Upper lobe of left lung (tissue), 6 donors: ENCODE measurements around the gene GDAP1L1. TPM values are rescaled to one million over a fixed set of nuclear protein-coding genes. Genes with fewer than 3 reads are reported as not detected.
"Not testable (repeated sequence)": the region's sequence is repeated elsewhere in the genome, so short reads cannot be mapped to it uniquely, and the experiment has no call there.

Experiments
- ATAC-seq, 2 donors: fragments of 200-7000 bp; cut with Tn5 transposase; one replicate each; pipeline ENCODE4 v1.9.1; 2022; ENCODE audit warnings: mild to moderate bottlenecking in 2 of 2, moderate library complexity in 2 of 2; ENCODE audit not compliant: low FRiP score in 2 of 2
- DNase-seq, 2 donors: peaks; one replicate each; pipeline ENCODE4 v3.0.0-alpha.2; 2019 to 2020
- H3K27ac ChIP-seq, 4 donors: fragments of 200-600 bp; sonication (generic); one replicate each; pipeline ENCODE4 v1.5.1; 2016 to 2019
- H3K27me3 ChIP-seq, 4 donors: fragments of 200-600 bp; sonication (generic); one replicate each; pipeline ENCODE4 v1.5.1; 2017 to 2019
- H3K36me3 ChIP-seq, 4 donors: fragments of 200-600 bp; sonication (generic); one replicate each; pipeline ENCODE4 v1.5.1; 2016 to 2019
- H3K4me1 ChIP-seq, 4 donors: fragments of 200-600 bp; sonication (generic); one replicate each; pipeline ENCODE4 v1.5.1; 2018 to 2019
- H3K4me3 ChIP-seq, 4 donors: fragments of 200-600 bp; sonication (generic); one replicate each; pipeline ENCODE4 v1.5.1; 2017 to 2019; ENCODE audit warnings: mild to moderate bottlenecking in 2 of 4, moderate library complexity in 1 of 4
- H3K9me3 ChIP-seq, 4 donors: fragments of 200-600 bp; sonication (generic); one replicate each; pipeline ENCODE4 v1.5.1; 2018 to 2019
- EP300 ChIP-seq, 4 donors: sonication (generic); formaldehyde crosslinking; IDR thresholded peaks; one replicate each; pipeline ENCODE4 v1.5.1; 2017; ENCODE audit warnings: antibody characterized with exemption in 4 of 4, control low read depth in 2 of 4
- POLR2A ChIP-seq, 4 donors: fragments of 450-650 bp; IDR thresholded peaks; one replicate each; pipeline ENCODE4 v1.5.1; 2016 to 2017; ENCODE audit warnings: antibody characterized with exemption in 4 of 4, mild to moderate bottlenecking in 2 of 4
- POLR2AphosphoS5 ChIP-seq, 2 donors: sonication (generic); formaldehyde crosslinking; IDR thresholded peaks; one replicate each; pipeline ENCODE4 v1.5.1; 2017; ENCODE audit warnings: antibody characterized with exemption in 2 of 2
- WGBS, 2 donors: methylation state at CpG; one replicate each; pipeline ENCODE4 v1.1.5; 2017 to 2018; 5-methylcytosine and 5-hydroxymethylcytosine counted together
- total RNA-seq, 6 donors: library from RNA; depleted of rRNA in 4 of 6; stranded (reverse); fragments of >200 nt in 4 of 6; gene quantifications; one replicate each; pipeline versions ENCODE4 v1.1.0 to v1.2.1, GENCODE V29; 2016 to 2021
- TF ChIP-seq, protein P1 (sequence below), 6 experiments: fragments of 450-650 bp in 4 of 6; fragments of 200-600 bp in 2 of 6; sonication (generic) in 2 of 6; IDR thresholded peaks; one replicate each; pipeline ENCODE4 v1.5.1; 2016 to 2019; ENCODE audit warnings: antibody characterized with exemption in 6 of 6
- donor health status: DM: no; HTN: no; CAD: no; lungs with moderate emphysema.
- donor health status: DM: no; HTN: yes; CAD: no; lungs with severe emphysema.

GDAP1L1 gene
- total RNA-seq, 6 donors from 2014 or later = not detected

DNA sequence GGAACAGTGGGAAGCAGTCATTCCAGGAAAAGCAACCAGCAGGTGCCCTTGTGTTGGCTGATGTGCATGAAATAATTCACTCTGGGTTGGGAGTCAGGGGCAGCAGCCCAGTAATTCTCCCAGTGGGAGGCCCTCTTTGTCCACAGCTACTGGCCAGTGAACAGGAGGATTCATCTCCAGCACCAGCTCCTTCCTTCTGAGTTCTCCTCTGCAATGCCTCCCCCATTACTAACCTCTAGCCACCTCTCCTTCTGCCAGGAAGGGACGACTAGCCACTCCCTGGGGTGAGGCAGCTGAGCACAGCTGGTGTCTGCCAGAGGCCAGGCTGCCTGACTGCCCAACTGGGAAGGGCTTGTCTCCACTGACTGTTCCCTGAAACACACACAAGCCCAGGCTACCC is 77.2 kb downstream of the GDAP1L1 start:
- H3K4me1 ChIP-seq = peaks cover 4 to 8% (median 5%) of the 10 kb centered on the region in 4 donors
- no peak overlapping the region for H3K27ac ChIP-seq
- H3K36me3 ChIP-seq = no peaks in the 10 kb centered on the region
- H3K9me3 ChIP-seq = no peaks in the 10 kb centered on the region
- H3K4me3 ChIP-seq = no peak overlapping the region
- WGBS, 2 donors = 30 to 56% methylated on average over 1 of the region's 1 CpG
- peaks cover 0 to 8% (median 3%) of the 10 kb centered on the region in 4 donors for H3K27me3 ChIP-seq
- DNase-seq (peak in 1 of 2 donors; percentile 25), ATAC-seq (no peak)
- TF ChIP-seq, protein P1, sequence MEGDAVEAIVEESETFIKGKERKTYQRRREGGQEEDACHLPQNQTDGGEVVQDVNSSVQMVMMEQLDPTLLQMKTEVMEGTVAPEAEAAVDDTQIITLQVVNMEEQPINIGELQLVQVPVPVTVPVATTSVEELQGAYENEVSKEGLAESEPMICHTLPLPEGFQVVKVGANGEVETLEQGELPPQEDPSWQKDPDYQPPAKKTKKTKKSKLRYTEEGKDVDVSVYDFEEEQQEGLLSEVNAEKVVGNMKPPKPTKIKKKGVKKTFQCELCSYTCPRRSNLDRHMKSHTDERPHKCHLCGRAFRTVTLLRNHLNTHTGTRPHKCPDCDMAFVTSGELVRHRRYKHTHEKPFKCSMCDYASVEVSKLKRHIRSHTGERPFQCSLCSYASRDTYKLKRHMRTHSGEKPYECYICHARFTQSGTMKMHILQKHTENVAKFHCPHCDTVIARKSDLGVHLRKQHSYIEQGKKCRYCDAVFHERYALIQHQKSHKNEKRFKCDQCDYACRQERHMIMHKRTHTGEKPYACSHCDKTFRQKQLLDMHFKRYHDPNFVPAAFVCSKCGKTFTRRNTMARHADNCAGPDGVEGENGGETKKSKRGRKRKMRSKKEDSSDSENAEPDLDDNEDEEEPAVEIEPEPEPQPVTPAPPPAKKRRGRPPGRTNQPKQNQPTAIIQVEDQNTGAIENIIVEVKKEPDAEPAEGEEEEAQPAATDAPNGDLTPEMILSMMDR (IDR thresholded peaks at IDR 0.05) = no peak
- TF ChIP-seq POLR2A (IDR thresholded peaks at IDR 0.05) (no peak), EP300 (IDR thresholded peaks at IDR 0.05) (no peak), POLR2AphosphoS5 (IDR thresholded peaks at IDR 0.05) (no peak)

DNA sequence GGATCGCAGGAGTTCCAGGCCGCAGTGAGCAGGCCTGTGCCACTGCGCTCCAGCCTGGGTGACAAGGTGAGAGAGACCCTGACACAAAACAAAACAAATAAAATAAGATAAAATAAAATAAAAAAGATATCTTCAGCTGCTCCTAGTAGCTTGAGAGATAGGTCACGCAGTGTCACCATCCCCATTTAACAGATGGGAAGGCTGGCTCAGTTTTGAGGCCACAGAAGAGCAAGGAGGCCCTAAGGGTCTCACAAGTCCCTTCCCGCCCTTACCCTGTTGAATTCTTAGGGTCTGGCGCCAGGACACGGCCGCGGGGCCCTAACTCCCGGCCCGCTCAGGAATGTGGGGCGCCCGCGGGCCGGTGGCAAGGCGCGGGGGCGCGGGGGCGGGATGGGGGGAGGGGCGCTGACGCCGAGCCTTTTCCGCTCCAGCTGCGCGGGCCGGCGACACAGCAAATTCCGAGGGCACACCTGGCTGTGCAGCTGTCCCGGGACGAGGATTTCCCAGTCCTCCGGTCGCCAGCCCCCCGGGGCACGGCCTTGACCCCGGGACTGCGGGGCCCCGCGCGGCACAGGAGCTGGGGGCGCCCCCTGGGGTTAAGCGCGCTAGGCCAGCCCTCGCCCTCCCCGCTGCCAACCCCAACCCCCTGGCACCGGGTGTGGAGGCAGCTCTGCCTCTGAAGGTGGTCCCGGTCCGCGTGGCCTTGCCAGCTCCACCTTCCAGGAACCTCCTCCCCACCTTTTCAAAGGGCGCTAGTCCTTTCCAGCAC is 79.5 kb downstream of the GDAP1L1 start:
- Histone ChIP-seq H3K36me3 (no peaks in the 10 kb centered on the region), H3K27me3 (peaks cover 0 to 8% (median 3%) of the 10 kb centered on the region in 4 donors), H3K27ac (no peak overlapping the region), H3K4me1 (peaks cover 4 to 8% (median 5%) of the 10 kb centered on the region in 4 donors), H3K4me3 (peak overlapping the region in 3 of 4 donors; percentile 18 to 33 (median 32)), H3K9me3 (no peaks in the 10 kb centered on the region)
- DNase-seq = peak in 1 of 2 donors; percentile 84
- WGBS, 2 donors = 38 to 47% methylated on average over 10 to 14 of the region's 50 CpGs
- TF ChIP-seq POLR2AphosphoS5 (IDR thresholded peaks at IDR 0.05) = no peak
- no peak for TF ChIP-seq EP300 (IDR thresholded peaks at IDR 0.05)
- TF ChIP-seq, protein P1 (IDR thresholded peaks at IDR 0.05) = no peak
- no peak for TF ChIP-seq POLR2A (IDR thresholded peaks at IDR 0.05)
- peak in 1 of 2 donors; percentile 17 for ATAC-seq

DNA sequence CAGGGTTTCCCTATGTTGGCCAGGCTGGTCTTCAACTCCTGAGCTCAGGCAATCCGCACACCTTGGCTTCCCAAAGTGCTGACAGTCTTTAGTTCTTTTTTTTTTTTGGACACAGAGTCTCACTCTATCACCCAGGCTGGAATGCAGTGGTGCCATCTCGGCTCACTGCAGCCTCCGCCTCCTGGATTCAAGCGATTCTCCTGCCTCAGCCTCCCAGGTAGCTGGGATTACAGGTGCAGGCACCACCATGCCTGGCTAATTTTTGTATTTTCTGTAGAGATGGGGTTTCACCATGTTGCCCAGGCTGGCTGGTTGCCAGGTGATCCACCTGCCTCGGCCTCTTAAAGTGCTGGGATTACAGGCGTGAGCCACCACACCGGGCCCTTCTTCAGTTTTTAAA is 80.6 kb downstream of the GDAP1L1 start:
- H3K4me1 ChIP-seq, H3K27ac ChIP-seq, H3K4me3 ChIP-seq, H3K27me3 ChIP-seq, H3K9me3 ChIP-seq, ATAC-seq, H3K36me3 ChIP-seq, DNase-seq: not testable (repeated sequence)
- 87 to 89% methylated on average over 7 of the region's 7 CpGs for WGBS, 2 donors

DNA sequence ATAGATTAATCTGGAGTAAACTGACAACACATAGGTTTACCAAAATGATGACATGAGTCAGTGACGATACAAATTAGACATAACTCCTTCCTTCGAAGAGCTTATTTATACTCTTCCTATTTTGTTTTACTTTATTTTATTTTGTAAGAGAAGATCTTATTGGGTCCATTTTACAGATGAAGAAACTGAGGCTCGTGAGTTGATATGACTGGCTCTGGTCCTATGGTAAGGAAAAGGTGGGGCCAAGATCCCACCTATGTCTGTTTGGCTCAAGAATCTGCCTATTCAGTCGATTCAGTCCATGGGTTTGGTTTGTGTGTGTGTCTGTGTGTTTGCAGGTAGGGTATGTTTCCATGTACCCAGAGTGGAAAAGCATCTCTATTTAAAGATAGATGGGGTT is 81.3 kb downstream of the GDAP1L1 start:
- Histone ChIP-seq H3K4me3 (no peak overlapping the region), H3K27me3 (peaks cover 0 to 8% (median 3%) of the 10 kb centered on the region in 4 donors), H3K36me3 (no peaks in the 10 kb centered on the region), H3K27ac (no peak overlapping the region), H3K4me1 (peaks cover 4 to 8% (median 5%) of the 10 kb centered on the region in 4 donors), H3K9me3 (no peaks in the 10 kb centered on the region)
- 85 to 89% methylated on average over 4 of the region's 4 CpGs for WGBS, 2 donors
- DNase-seq = no peak
- TF ChIP-seq POLR2AphosphoS5 (IDR thresholded peaks at IDR 0.05) = no peak
- TF ChIP-seq EP300 (IDR thresholded peaks at IDR 0.05) = no peak
- TF ChIP-seq, protein P1 (IDR thresholded peaks at IDR 0.05) = no peak
- TF ChIP-seq POLR2A (IDR thresholded peaks at IDR 0.05) = no peak
- no peak for ATAC-seq

Other genes starting within 250 kb of the GDAP1L1 start
- 1 to 10 TPM; 3.5 to 9.2 (median 5.0) TPM for gene JPH2, start 60.1 kb upstream of the GDAP1L1 start, total RNA-seq
- 10 to 100 TPM; 18.8 to 38.3 (median 30.8) TPM for gene OSER1, start 36.5 kb upstream of the GDAP1L1 start, total RNA-seq
- gene FITM2, start 63.9 kb downstream of the GDAP1L1 start, total RNA-seq = 10 to 100 TPM in 4 of 6 donors, 1 to 10 TPM in 2; 8.7 to 15.7 (median 10.9) TPM
- gene R3HDML, start 89.7 kb downstream of the GDAP1L1 start, total RNA-seq = not detected
- under 1 TPM in 4 of 6 donors, not detected in 2; under 0.01 to 0.74 (median 0.45) TPM for gene HNF4A, start 108.4 kb downstream of the GDAP1L1 start, total RNA-seq
- gene TTPAL, start 228.6 kb downstream of the GDAP1L1 start, total RNA-seq = 10 to 100 TPM in 4 of 6 donors, 1 to 10 TPM in 2; 9.4 to 12.2 (median 10.2) TPM